ENCODE results near the gene PLA2G12A. TPM values are rescaled to one million over a fixed set of nuclear protein-coding genes. Genes with fewer than 3 reads are reported as not detected.

PLA2G12A gene
- total RNA-seq = 24.5 TPM

- FAIRE-seq = no peak
- peak; percentile 86 to 89 for DNase-seq (ENCODE audit: low spot score in 2 of 2)
Observed at GRCh38 chr4:109729718-109730618, at the start of gene PLA2G12A. PLA2G12A (minus strand) TSS chr4:109730070; CDS start chr4:109729809, 261 bp downstream.

GRCh38 chr4:109764789-109765402, 35.0 kb upstream of the PLA2G12A start:
- FAIRE-seq = no peak

GRCh38 chr4:109764376-109764775, 34.5 kb upstream of the PLA2G12A start:
- FAIRE-seq (no peak), DNase-seq (ENCODE audit: low spot score in 2 of 2) (no peak)

More at GRCh38 chr4:109764789-109765402, 35.0 kb upstream of the PLA2G12A start:
- no peak for DNase-seq (ENCODE audit: low spot score in 2 of 2)

- FAIRE-seq = no peak
- DNase-seq (ENCODE audit: low spot score in 2 of 2) = no peak
Observed at GRCh38 chr4:109760682-109761081, 30.8 kb upstream of the PLA2G12A start.

GRCh38 chr4:109755656-109756055, 25.8 kb upstream of the PLA2G12A start:
- FAIRE-seq = no peak
- no peak for DNase-seq (ENCODE audit: low spot score in 2 of 2)

- FAIRE-seq (no peak), DNase-seq (ENCODE audit: low spot score in 2 of 2) (no peak)
Observed at GRCh38 chr4:109754093-109754857, 24.4 kb upstream of the PLA2G12A start.

GRCh38 chr4:109752525-109752924, 22.7 kb upstream of the PLA2G12A start:
- DNase-seq (ENCODE audit: low spot score in 2 of 2) = no peak

GRCh38 chr4:109751852-109752251, 22.0 kb upstream of the PLA2G12A start:
- no peak for DNase-seq (ENCODE audit: low spot score in 2 of 2)
- FAIRE-seq = no peak

More at GRCh38 chr4:109752525-109752924, 22.7 kb upstream of the PLA2G12A start:
- no peak for FAIRE-seq

GRCh38 chr4:109750652-109751244, 20.9 kb upstream of the PLA2G12A start:
- no peak for FAIRE-seq
- no peak for DNase-seq (ENCODE audit: low spot score in 2 of 2)

- FAIRE-seq = no peak
- no peak for DNase-seq (ENCODE audit: low spot score in 2 of 2)
Observed at GRCh38 chr4:109749388-109750082, 19.7 kb upstream of the PLA2G12A start.

GRCh38 chr4:109748114-109748513, 18.2 kb upstream of the PLA2G12A start:
- FAIRE-seq (no peak), DNase-seq (ENCODE audit: low spot score in 2 of 2) (no peak)

GRCh38 chr4:109746728-109747127, 16.9 kb upstream of the PLA2G12A start:
- FAIRE-seq (no peak), DNase-seq (ENCODE audit: low spot score in 2 of 2) (no peak)

- no peak for DNase-seq (ENCODE audit: low spot score in 2 of 2)
- FAIRE-seq = no peak
Observed at GRCh38 chr4:109745830-109746229, 16.0 kb upstream of the PLA2G12A start.

- FAIRE-seq (no peak), DNase-seq (ENCODE audit: low spot score in 2 of 2) (no peak)
Observed at GRCh38 chr4:109739547-109739946, 9.7 kb upstream of the PLA2G12A start.

- no peak for FAIRE-seq
- no peak for DNase-seq (ENCODE audit: low spot score in 2 of 2)
Observed at GRCh38 chr4:109738104-109738872, 8.4 kb upstream of the PLA2G12A start.

GRCh38 chr4:109735566-109736365, 5.9 kb upstream of the PLA2G12A start:
- DNase-seq (ENCODE audit: low spot score in 2 of 2) (no peak), FAIRE-seq (no peak)

- FAIRE-seq (no peak), DNase-seq (ENCODE audit: low spot score in 2 of 2) (no peak)
Observed at GRCh38 chr4:109733728-109734127, 3.9 kb upstream of the PLA2G12A start.

Data from frontal cortex (tissue), 4 donors.